HG03139 (cell line): ENCODE data around the gene C1QTNF4.

ENCODE experiments used
- ATAC-seq: cut with Tn5 transposase; IDR thresholded peaks from one replicate; pipeline ENCODE4 v1.9.1; 2021; ENCODE audit not compliant: unreplicated experiment

The C1QTNF4 gene

GRCh38 chr11:47593492-47593933 lies 698 bp downstream of the C1QTNF4 start:
- no peak for ATAC-seq

- no peak for ATAC-seq
Observed at GRCh38 chr11:47592970-47593369, 1.2 kb downstream of the C1QTNF4 start.

GRCh38 chr11:47592251-47592650 lies 2.0 kb downstream of the C1QTNF4 start:
- no peak for ATAC-seq

GRCh38 chr11:47591764-47592163 lies 2.4 kb downstream of the C1QTNF4 start:
- no peak for ATAC-seq

GRCh38 chr11:47589977-47590861 lies 4.0 kb downstream of the C1QTNF4 start:
- no peak for ATAC-seq

- no peak for ATAC-seq
Observed at GRCh38 chr11:47589584-47589976, 4.6 kb downstream of the C1QTNF4 start.

GRCh38 chr11:47589118-47589517 lies 5.1 kb downstream of the C1QTNF4 start:
- ATAC-seq = no peak

GRCh38 chr11:47587723-47588326 lies 6.4 kb downstream of the C1QTNF4 start:
- ATAC-seq = no peak

GRCh38 chr11:47587039-47587716 lies 7.0 kb downstream of the C1QTNF4 start:
- no peak for ATAC-seq

- ATAC-seq = no peak
Observed at GRCh38 chr11:47586098-47586855, 7.9 kb downstream of the C1QTNF4 start, which contains the start of gene FAM180B. Gene FAM180B, plus strand, starts transcription at chr11:47586678. Its CDS starts 91 bp downstream, at chr11:47586769.

GRCh38 chr11:47583844-47584243 lies 10.4 kb downstream of the C1QTNF4 start:
- ATAC-seq = no peak

- peak; percentile 92 for ATAC-seq
Observed at GRCh38 chr11:47578524-47579494, 15.4 kb downstream of the C1QTNF4 start, which contains the start of the genes KBTBD4 and NDUFS3. Gene KBTBD4, minus strand, starts transcription at chr11:47578970. Its CDS starts 19 bp downstream, at chr11:47578951. Gene NDUFS3, plus strand, starts transcription at chr11:47579074. Its CDS starts 18 bp downstream, at chr11:47579092.

GRCh38 chr11:47577460-47578041 lies 16.7 kb downstream of the C1QTNF4 start:
- no peak for ATAC-seq

GRCh38 chr11:47573321-47573720 lies 20.9 kb downstream of the C1QTNF4 start:
- no peak for ATAC-seq

- ATAC-seq = no peak
Observed at GRCh38 chr11:47572715-47573255, 21.4 kb downstream of the C1QTNF4 start.

GRCh38 chr11:47571895-47572294 lies 22.3 kb downstream of the C1QTNF4 start:
- no peak for ATAC-seq

GRCh38 chr11:47571357-47571729 lies 22.9 kb downstream of the C1QTNF4 start:
- no peak for ATAC-seq

GRCh38 chr11:47570651-47571356 lies 23.4 kb downstream of the C1QTNF4 start:
- no peak for ATAC-seq
